ENCODE data around the gene PTP4A2. TPM values are rescaled to one million over a fixed set of nuclear protein-coding genes. Genes with fewer than 3 reads are reported as not detected.
"Not testable (repeated sequence)": the region's sequence is repeated elsewhere in the genome, so short reads cannot be mapped to it uniquely, and the experiment has no call there.

PTP4A2 gene
- total RNA-seq, 1 donor from 2014 or later = 204 TPM

GRCh38 chr1:31955917-31956736 lies 18.0 kb upstream of the PTP4A2 start:
- Mint-ChIP-seq H3K27me3 (ENCODE audit: low read depth) (no peaks in the 10 kb centered on the region), H3K4me1 (ENCODE audit: low read depth) (peaks cover 35% of the 10 kb centered on the region), H3K4me3 (ENCODE audit: unreplicated experiment) (no peak overlapping the region), H3K27ac (ENCODE audit: unreplicated experiment) (peak overlapping the region; percentile 99), H3K9me3 (ENCODE audit: low read depth) (no peaks in the 10 kb centered on the region), H3K36me3 (ENCODE audit: low read depth) (no peaks in the 10 kb centered on the region)
- TF ChIP-seq CTCF (IDR thresholded peaks at IDR 0.05) = peak; percentile 66
- DNase-seq (ENCODE audit: low spot score) = no peak

- TF ChIP-seq CTCF (IDR thresholded peaks at IDR 0.05) = no peak
- DNase-seq (ENCODE audit: low spot score) = no peak
- H3K27ac Mint-ChIP-seq (ENCODE audit: unreplicated experiment) = peak overlapping the region; percentile 99
- no peaks in the 10 kb centered on the region for H3K9me3 Mint-ChIP-seq (ENCODE audit: low read depth)
- H3K4me3 Mint-ChIP-seq (ENCODE audit: unreplicated experiment) = no peak overlapping the region
- H3K27me3 Mint-ChIP-seq (ENCODE audit: low read depth) = no peaks in the 10 kb centered on the region
- no peaks in the 10 kb centered on the region for H3K36me3 Mint-ChIP-seq (ENCODE audit: low read depth)
- H3K4me1 Mint-ChIP-seq (ENCODE audit: low read depth) = peaks cover 36% of the 10 kb centered on the region
These were observed 16.6 kb upstream of the PTP4A2 start for GRCh38 chr1:31954607-31955283.

- peaks cover 35% of the 10 kb centered on the region for H3K4me1 Mint-ChIP-seq (ENCODE audit: low read depth)
- H3K27ac Mint-ChIP-seq (ENCODE audit: unreplicated experiment) = no peak overlapping the region
- DNase-seq (ENCODE audit: low spot score) = no peak
- H3K4me3 Mint-ChIP-seq (ENCODE audit: unreplicated experiment) = no peak overlapping the region
- no peaks in the 10 kb centered on the region for H3K27me3 Mint-ChIP-seq (ENCODE audit: low read depth)
- H3K36me3 Mint-ChIP-seq (ENCODE audit: low read depth) = no peaks in the 10 kb centered on the region
- no peaks in the 10 kb centered on the region for H3K9me3 Mint-ChIP-seq (ENCODE audit: low read depth)
- no peak for TF ChIP-seq CTCF (IDR thresholded peaks at IDR 0.05)
These were observed 14.7 kb upstream of the PTP4A2 start for GRCh38 chr1:31952825-31953220.

DNA sequence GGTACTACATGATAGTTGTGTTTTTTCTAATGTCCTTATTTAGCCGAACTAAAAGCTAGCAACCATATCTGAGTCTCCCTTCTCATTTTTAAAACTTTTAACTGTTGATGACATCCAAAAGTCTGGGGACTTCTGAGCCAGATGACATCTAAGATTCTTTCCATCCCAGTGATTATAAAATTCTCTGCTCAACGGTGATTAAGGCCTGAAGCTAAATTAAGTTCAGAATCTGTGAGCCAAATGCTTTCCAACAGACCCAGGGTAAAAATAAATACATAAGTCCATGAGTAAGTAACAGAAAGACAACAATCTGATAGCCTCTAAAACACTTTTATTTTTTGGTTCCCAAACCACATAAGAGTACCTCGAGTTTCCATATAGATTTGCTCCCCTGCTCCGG lies 13.1 kb upstream of the PTP4A2 start:
- TF ChIP-seq CTCF (IDR thresholded peaks at IDR 0.05) = no peak
- Mint-ChIP-seq H3K4me1 (ENCODE audit: low read depth) (peaks cover 28% of the 10 kb centered on the region), H3K36me3 (ENCODE audit: low read depth) (no peaks in the 10 kb centered on the region), H3K27ac (ENCODE audit: unreplicated experiment) (peak overlapping the region; percentile 62), H3K9me3 (ENCODE audit: low read depth) (no peaks in the 10 kb centered on the region), H3K4me3 (ENCODE audit: unreplicated experiment) (no peak overlapping the region), H3K27me3 (ENCODE audit: low read depth) (no peaks in the 10 kb centered on the region)
- DNase-seq (ENCODE audit: low spot score) = no peak

DNA sequence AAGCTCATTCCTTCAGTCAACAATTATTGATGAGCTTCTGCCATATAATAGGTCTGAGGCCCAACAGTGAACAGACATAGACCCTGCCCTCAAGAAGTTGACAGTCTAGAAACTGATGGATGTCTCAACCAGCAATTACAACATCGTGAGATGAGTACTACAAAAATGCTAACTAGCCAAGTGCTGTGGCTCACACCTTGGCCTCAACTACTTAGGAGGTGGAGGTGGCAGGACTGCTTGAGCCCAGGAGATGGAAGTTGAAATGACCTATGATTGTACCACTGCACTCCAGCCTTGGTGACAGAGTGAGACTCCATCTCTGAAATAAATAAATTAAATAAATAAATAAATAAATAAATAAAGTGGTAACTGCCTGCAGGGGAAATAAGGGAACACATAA lies 11.7 kb upstream of the PTP4A2 start:
- DNase-seq (ENCODE audit: low spot score) = no peak
- Mint-ChIP-seq H3K4me1 (ENCODE audit: low read depth) (peaks cover 18% of the 10 kb centered on the region), H3K36me3 (ENCODE audit: low read depth) (no peaks in the 10 kb centered on the region), H3K27ac (ENCODE audit: unreplicated experiment) (no peak overlapping the region), H3K9me3 (ENCODE audit: low read depth) (no peaks in the 10 kb centered on the region), H3K4me3 (ENCODE audit: unreplicated experiment) (no peak overlapping the region), H3K27me3 (ENCODE audit: low read depth) (no peaks in the 10 kb centered on the region)
- no peak for TF ChIP-seq CTCF (IDR thresholded peaks at IDR 0.05)

DNA sequence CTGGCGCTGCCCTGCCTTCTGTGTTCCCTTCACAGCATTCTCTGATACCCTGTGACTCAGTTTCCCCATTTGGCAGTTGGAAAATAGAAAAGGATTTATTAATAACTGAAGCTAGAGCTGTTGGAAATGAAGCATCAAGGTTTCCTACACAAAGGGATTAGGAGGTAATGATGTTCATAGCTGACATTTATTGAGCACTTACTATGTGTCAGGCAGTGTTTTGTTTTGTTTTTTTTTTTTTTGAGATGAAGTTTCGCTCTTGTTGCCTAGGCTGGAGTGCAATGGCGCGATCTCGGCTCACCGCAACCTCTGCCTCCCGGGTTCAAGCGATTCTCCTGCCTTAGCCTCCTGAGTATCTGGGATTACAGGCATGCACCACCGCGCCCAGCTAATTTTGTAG lies 7.5 kb upstream of the PTP4A2 start:
- DNase-seq (ENCODE audit: low spot score); H3K27ac Mint-ChIP-seq (ENCODE audit: unreplicated experiment); H3K36me3 Mint-ChIP-seq (ENCODE audit: low read depth); H3K4me3 Mint-ChIP-seq (ENCODE audit: unreplicated experiment); H3K27me3 Mint-ChIP-seq (ENCODE audit: low read depth); H3K9me3 Mint-ChIP-seq (ENCODE audit: low read depth): not testable (repeated sequence)
- peaks cover 24% of the 10 kb centered on the region for H3K4me1 Mint-ChIP-seq (ENCODE audit: low read depth)
